Muscle of back (tissue), 11 donors: ENCODE data around the gene POLR2E. TPM values are rescaled to one million over a fixed set of nuclear protein-coding genes. Genes with fewer than 3 reads are reported as not detected.

ENCODE experiments used
- DNase-seq, 3 donors: peaks; one replicate each; pipeline versions ENCODE4 v3.0.0 to v3.0.0-alpha.2; 2013
- polyA plus RNA-seq, 10 donors: library from polyadenylated mRNA; unstranded; fragments of 120-200 nt; gene quantifications; one replicate each; pipeline ENCODE4 v1.2.1, GENCODE V29; 2013; ENCODE audit not compliant: insufficient read length in 10 of 10

Gene POLR2E
- polyA plus RNA-seq, 10 donors: 81.8 to 145 (median 110) TPM

DNA sequence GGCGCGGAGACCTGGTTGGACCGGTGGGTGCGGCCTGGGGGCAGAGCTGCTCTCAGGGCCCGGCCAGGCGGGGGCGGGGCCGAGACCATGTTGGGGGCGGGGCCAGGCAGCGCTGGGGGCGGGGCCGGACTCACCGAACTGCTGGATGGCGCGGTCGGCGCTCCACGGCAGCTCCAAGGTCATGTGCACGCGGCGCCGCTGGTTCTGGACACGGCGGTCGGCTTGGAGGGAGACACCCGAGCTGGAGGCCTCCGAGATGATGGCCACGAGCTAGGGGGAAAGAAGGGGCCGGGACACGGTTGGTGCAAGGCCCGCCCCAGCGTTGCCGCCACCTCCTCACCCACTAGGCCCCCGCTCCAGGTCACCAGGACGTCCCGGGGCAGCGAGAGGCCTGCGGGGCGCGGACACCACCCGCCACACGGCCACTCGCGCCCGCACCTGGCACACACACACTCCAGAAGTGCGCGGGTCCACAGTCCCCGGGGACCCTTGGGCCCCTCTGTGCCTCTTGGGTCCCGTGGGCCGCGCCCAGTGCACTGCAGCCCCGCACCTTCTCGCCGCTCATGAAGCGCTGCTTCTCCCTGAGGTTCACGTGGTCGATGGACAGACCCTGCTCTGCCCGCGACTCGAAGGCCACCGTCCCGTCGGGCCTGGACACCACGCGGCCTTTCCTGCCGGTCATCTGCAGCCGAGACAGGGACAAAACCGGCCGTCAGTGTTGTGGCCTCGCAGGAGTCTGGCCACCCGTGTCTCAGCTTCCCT, 17.3 kb upstream of the POLR2E start:
- DNase-seq: no peak

GRCh38 chr19:1111641-1112267, 16.6 kb upstream of the POLR2E start:
- peak in 1 of 3 donors; percentile 60 for DNase-seq

DNA sequence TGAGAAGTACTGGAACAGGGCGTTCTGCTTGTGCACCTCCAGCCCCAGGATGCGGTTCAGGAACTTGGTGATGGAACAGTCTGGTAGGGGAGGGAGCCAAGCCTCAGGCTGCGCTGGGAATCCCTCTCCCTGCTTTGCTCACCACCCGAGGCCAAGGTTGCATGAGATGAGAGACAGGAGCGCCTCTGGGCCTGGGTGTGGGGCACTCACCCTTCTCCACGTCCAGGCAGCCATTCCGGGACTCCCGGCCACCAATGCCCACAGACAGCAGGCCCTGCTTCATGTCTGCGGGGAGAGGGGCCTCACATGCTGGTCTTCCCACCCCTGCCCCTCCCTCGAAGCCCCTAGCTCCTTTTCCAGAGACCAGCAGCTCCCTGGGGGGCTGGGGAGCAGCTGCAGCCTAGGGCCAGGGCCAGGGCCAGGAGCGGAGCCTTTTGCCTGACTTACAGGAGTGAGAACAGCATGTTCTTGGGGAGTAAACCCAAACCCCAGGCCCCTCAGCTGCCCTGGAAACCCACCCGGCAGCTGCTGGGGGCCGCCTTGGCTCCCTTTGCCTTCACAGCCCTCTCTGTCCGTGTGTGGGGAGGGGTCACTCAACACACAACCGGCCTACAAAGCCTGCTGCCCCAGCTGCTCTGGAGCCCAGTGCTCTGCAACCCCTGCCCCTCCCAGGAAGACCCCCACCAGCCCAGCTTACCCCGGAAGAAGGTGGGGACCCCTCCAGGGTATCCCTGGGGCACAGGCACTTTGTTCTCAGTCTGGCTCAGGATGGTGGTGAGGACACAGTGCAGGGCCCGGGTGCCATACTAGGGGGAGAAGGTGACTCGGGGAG, 15.8 kb upstream of the POLR2E start:
- DNase-seq: peak in 1 of 3 donors; percentile 72

GRCh38 chr19:1109697-1110671, 14.8 kb upstream of the POLR2E start:
- DNase-seq: no peak

DNA sequence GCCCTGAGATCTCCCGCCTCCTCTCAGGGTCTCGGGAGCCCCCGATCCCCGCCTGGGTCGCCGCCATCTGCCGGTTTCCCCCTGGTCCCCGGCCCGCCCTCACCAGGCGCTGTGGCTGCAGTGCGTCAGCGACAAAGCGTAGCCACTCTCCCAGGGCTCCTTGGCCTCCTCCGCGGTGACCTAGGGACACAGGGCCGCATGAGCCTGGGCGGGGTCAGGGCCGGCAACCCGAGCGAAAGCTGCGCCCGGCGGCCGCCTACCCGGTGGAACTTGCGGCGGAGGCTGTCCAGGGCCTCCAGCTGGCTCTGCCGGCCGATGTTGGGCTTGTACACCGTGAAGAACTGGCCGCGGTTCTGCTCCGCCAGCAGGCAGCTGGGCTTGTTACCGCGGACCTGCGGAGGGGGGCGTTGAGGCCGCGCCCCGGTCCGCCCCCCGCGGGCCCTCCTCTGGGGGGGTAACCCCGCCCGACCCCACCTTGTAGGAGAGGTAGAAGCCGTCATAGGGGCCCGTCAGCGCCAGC, 13.9 kb upstream of the POLR2E start:
- DNase-seq: peak in 1 of 3 donors; percentile 56

DNA sequence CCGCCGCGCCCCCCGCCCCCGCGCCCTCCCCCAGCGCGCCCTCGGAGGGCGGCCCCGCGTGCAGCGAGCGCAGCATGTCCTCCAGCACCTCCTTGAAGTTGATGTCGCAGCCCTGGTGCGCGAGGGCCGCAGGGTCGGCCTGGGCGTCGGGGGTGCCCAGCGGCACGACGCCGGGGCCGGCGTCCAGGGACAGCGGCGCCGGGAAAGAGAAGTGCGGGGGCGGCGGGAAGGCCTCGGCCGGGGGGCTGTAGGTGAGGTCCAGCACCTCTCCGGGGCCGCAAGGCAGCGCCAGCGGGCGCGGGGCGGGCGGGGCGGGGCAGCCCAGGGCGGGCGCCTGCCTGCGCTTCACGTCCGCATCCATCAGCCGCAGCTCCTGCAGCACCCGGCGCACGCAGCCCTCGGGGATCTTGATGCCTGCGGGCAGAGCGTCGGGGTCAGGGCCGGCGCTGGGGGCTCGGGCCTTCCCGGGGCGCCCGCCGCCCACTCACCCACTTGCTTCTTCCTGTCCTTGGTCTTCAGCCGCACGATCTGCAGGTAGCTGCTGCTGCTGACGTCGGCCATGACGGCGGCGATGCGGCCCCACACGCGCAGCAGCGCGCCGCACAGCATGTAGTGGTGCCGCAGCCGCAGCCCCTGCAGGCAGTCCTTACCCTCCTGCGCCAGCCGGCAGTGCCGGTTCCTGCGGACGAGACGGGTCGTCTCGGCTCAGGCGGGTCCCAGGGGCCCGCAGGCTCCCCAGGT, 13.3 kb upstream of the POLR2E start:
- no peak for DNase-seq

DNA sequence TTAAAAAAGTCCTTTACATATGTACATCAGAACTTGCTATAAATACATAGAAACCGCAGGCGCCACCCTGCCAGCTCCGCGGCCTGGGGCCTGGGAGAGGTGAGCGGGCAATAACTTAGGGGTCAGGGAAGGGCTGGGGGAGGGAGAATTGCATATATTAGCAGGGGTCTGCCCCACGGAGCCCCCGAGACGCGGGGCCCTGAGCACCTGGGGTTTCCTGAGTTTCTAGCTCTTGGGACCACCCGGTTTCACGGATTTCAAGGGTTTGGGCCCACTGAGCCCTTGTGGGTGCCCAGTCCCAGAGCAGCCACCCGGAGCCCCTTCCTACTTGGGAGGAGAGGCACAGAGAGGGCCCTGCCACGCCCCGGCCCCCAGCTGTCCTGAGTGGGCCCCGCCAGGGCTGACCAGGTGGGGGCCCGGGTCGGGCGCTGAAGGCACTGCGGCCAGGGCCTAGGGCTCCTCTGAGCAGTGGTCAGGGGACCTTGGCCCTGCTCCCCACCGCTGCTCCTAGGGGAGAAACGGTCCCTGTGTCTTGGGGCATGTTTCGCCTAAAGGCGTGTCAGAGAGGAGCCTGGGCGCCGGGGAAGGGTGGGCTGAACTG, 12.6 kb upstream of the POLR2E start:
- DNase-seq: no peak

GRCh38 chr19:1106841-1107660, 11.9 kb upstream of the POLR2E start:
- peak in 1 of 3 donors; percentile 36 for DNase-seq

- no peak for DNase-seq
Measured at GRCh38 chr19:1105873-1106840, 11.0 kb upstream of the POLR2E start.

- DNase-seq: peak in 1 of 3 donors; percentile 74
Measured at GRCh38 chr19:1105008-1105872, 10.1 kb upstream of the POLR2E start.

- peak; percentile 53 to 85 (median 77) for DNase-seq
Measured at GRCh38 chr19:1104311-1105007, 9.3 kb upstream of the POLR2E start.

- peak; percentile 100 for DNase-seq
Measured at GRCh38 chr19:1103708-1104310, 8.6 kb upstream of the POLR2E start, which contains the start of gene GPX4. GPX4 (plus strand) TSS chr19:1103994; CDS start chr19:1104044, 50 bp downstream.

DNA sequence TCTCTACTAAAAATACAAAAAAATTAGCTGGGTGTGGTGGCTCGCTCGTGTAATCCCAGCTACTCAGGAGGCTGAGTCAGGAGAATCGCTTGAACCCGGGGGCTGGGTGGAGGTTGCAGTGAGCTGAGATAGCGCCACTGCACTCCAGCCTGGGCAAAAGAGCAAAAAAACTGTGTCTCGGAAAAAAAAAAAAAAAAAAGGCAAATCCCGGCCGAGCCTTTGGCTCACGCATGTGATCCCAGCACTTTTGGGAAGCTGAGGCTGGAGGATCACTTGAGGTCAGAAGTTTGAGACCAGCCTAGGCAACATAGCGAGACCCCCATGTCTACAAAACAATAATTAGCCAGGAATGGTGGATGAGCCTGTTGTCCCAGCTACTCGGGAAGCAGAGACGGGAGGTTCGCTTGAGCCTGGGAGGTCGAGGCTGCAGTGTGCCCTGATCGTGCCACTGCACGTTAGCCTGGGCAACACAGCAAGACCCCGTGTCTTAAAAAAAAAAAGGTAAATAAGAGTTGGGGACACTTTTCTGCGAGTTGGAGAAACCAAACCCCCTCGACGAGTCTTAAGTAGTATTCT, 8.0 kb upstream of the POLR2E start:
- DNase-seq: no peak

GRCh38 chr19:1102407-1103131, 7.4 kb upstream of the POLR2E start:
- peak in 1 of 3 donors; percentile 94 for DNase-seq
